ENCODE results near the gene STAU1. TPM values are rescaled to one million over a fixed set of nuclear protein-coding genes. Genes with fewer than 3 reads are reported as not detected.
"Not testable (repeated sequence)": the region's sequence is repeated elsewhere in the genome, so short reads cannot be mapped to it uniquely, and the experiment has no call there.

The STAU1 gene
- total RNA-seq, 1 donor from 2014 or later = 49.1 TPM

GRCh38 chr20:49210757-49211110 is 22.6 kb upstream of the STAU1 start:
- intact Hi-C loops (cut with DNase I) = no loop called here

DNA sequence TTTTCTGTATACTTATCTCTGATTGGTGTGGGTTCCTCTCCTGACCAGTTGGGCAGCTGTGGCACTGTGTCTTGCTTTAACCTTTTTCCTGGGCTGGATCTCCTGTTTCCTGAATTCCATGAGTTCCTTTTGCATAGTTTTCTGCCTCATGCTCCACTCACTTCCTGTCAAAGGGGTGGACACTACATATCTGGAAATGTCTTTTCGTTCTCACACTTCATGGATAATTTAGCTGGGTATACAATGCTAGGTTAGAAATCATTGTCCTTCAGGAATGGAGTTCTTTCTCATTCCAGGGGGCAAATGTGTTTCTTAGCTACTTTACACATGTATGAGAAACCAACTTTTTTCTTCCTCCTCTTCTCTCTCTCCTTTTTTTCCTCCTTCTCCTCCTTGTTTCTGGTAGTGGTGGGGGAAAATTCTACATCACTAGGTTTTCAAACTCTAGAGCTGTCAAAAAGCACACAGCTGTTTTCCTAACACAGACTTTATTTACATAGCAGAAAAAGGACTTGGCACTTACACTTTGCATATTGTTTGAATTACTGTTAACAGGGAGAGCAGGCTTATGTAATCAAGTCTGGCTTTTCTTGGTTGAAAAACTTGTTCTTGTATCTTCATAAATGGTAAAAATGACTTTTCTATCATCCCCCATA is 22.1 kb upstream of the STAU1 start:
- DNase-seq = no peak
- ATAC-seq (ENCODE audit: poor library complexity) = no peak
- intact Hi-C loops (cut with DNase I) = no loop called here

More at GRCh38 chr20:49210757-49211110, 22.6 kb upstream of the STAU1 start:
- no peak for ATAC-seq (ENCODE audit: poor library complexity)
- no peak for DNase-seq

DNA sequence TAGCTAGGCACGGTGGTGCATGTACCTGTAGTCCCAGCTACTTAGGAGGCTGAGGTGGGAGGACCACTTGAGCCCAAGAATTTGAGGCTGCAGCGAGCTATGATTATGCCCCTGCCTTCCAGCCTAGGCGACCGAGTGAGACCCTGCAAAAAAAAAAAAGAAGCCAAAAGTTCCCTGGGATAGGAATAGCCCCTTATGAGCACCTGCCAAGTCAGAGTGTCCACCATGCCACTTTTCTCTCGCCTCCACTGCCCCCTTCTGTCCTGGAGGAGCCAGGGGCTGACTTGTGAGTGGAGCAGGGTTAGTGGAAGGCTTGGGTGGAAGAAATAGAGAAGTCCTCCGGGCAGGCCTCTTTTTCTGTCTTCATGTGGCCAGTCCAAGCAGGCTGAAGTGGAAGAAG is 18.9 kb upstream of the STAU1 start:
- DNase-seq = no peak
- no peak for ATAC-seq (ENCODE audit: poor library complexity)
- intact Hi-C loops (cut with DNase I) = no loop called here

- DNase-seq = no peak
- intact Hi-C loops (cut with DNase I) = no loop called here
- no peak for ATAC-seq (ENCODE audit: poor library complexity)
Observed at GRCh38 chr20:49203746-49204145, 15.6 kb upstream of the STAU1 start.

GRCh38 chr20:49203011-49203410 is 14.9 kb upstream of the STAU1 start:
- no peak for DNase-seq
- no peak for ATAC-seq (ENCODE audit: poor library complexity)
- intact Hi-C loops (cut with DNase I) = no loop called here

GRCh38 chr20:49199729-49200293 is 11.7 kb upstream of the STAU1 start:
- no peak for ATAC-seq (ENCODE audit: poor library complexity)
- intact Hi-C loops (cut with DNase I) = no loop called here
- no peak for DNase-seq

DNA sequence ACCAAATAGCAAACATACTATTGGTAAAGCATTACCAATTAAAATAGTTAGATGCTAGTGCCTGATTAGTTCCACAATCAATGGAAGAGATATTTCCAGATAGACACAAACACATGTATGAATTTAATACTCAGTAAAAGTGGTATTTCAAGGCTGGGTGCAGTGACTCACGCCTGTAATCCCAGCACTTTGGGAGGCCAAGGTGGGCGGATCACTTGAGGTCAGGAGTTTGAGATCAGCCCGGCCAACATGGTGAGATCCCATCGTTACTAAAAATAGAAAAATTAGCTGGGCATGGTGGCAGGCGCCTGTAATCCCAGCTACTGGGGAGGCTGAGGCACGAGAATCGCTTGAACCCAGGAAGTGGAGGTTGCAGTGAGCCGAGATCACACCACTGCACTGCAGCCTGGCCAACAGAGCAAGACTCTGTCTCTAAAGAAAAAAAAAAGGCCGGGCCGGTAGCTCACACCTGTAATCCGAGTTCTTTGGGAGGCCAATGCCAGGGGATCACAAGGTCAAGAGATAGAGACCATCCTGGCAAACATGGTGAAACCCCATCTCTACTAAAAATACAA is 4.9 kb upstream of the STAU1 start:
- intact Hi-C loops (cut with DNase I); DNase-seq; ATAC-seq (ENCODE audit: poor library complexity): not testable (repeated sequence)

DNA sequence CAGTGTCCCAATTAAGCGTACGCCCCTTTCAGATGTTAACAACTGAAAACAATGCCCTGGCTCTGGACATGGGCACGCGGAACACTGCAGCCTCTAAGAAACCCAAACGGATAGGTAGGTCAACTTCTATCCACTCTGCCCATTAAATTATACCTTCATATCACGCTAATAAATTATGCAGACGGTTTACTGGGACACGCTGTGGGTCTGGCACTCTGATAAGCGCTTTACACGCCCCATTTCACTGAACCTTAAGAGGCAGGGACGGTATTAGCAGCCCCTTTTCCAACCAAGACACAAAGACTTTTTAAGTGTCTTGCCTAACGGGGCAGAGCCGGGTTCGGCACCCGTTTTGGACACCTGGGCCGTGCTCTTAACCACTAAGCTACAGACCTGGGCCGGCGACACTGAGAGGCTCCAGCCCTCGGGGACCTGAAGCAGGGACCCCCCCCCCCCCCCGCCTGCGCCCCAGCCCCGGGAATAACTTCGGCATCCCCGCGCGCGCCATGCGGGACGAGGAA is 744 bp downstream of the STAU1 start:
- ATAC-seq (ENCODE audit: poor library complexity) = peak; percentile 0
- peak; percentile 44 for DNase-seq
- intact Hi-C loops (cut with DNase I) = no loop called here

DNA sequence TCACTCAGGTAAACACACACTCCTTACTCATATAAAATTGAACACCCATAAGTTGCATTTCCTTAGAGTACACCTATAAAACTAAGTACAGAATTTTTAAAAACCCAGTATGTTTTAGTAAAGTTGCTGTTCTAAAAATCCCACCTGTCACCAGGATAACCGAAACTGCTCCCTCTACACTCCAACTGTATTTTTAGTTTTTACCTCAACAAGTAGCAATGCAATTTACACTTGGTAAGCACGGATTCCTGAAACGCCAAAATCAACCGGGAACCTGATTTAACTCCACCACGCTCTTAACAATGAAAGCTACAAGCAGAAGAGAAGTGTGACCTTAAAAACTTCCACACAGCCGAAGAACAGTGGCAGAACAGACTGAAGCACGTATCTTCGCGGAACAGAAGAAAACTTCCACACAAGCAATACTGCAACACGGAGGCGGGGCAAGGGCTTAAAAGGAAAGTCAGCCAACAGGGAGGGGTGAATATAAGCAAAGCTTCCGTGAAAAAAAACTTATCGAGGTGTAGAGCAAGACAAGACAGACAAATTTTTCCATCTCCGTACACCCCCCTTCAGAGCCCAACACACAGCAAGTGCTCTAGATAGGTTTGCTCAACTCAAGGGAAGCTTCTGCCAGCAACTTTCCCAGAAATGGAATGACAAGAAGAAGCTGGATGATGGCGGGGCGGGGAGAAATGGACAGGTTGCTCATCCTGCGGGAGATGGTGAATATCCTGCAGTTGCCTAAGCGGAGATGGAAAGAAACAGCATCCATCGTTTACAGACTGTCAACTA is 1.4 kb downstream of the STAU1 start:
- intact Hi-C loops (cut with DNase I) = no loop called here
- peak; percentile 9 for ATAC-seq (ENCODE audit: poor library complexity)
- peak; percentile 66 for DNase-seq

DNA sequence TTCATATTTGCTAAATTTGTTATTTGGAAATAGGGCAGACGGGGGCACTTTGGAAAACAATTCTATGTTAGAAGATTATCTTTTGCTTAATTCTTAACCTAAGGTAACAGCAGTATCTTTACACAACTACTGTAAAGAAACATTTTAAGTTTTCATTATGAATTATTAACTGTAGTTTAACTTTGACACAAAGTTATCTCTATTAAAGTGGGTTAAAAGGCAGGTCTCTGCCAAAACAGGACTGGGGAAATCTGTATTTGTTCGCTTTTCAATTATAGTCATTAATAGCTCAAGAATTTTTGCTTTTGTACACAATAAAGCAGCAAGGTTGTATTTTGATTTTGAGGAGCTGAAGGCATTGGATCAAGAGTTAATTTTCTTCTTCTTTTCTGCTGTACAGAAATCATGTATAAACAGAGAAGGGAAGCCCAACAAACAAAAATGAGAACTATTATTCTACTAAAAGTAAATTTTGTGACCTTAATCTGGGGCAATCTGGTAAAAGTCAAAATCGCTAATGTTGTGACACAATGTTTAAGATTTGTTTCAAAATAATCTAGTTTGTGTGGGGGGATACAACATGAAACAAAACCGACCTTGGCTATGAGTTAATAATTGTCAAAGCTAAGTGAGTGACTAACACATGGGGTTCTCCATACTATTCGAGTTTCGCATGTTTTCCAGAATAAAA is 2.9 kb downstream of the STAU1 start:
- intact Hi-C loops (cut with DNase I) = no loop called here
- no peak for DNase-seq
- ATAC-seq (ENCODE audit: poor library complexity) = no peak

DNA sequence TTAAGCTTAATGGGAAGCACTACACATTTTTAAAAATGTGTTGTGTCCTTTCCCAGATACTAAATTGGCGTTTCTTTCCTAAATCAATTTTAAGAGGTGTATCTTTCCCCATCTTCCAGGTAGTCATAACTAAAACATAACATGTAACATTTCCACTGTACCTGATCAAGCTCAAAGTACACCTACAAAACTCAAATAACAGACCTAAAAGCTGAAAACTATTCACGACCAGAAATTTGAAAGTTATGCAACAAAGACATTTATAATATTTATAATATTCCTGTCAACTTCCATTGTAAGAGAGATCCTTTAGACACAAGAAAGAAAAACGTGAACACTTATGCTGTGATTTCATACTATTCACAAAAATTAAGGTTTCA is 3.5 kb downstream of the STAU1 start:
- DNase-seq = no peak
- intact Hi-C loops (cut with DNase I) = no loop called here
- no peak for ATAC-seq (ENCODE audit: poor library complexity)

- ATAC-seq (ENCODE audit: poor library complexity); intact Hi-C loops (cut with DNase I); DNase-seq: not testable (repeated sequence)
Observed at GRCh38 chr20:49184084-49184501, 4.0 kb downstream of the STAU1 start.

GRCh38 chr20:49183444-49183843 is 4.7 kb downstream of the STAU1 start:
- DNase-seq = no peak
- intact Hi-C loops (cut with DNase I) = no loop called here

GRCh38 chr20:49181265-49181877 is 6.8 kb downstream of the STAU1 start:
- DNase-seq (no peak), ATAC-seq (ENCODE audit: poor library complexity) (no peak)
- intact Hi-C loops (cut with DNase I) = no loop called here

More at GRCh38 chr20:49183444-49183843, 4.7 kb downstream of the STAU1 start:
- no peak for ATAC-seq (ENCODE audit: poor library complexity)

DNA sequence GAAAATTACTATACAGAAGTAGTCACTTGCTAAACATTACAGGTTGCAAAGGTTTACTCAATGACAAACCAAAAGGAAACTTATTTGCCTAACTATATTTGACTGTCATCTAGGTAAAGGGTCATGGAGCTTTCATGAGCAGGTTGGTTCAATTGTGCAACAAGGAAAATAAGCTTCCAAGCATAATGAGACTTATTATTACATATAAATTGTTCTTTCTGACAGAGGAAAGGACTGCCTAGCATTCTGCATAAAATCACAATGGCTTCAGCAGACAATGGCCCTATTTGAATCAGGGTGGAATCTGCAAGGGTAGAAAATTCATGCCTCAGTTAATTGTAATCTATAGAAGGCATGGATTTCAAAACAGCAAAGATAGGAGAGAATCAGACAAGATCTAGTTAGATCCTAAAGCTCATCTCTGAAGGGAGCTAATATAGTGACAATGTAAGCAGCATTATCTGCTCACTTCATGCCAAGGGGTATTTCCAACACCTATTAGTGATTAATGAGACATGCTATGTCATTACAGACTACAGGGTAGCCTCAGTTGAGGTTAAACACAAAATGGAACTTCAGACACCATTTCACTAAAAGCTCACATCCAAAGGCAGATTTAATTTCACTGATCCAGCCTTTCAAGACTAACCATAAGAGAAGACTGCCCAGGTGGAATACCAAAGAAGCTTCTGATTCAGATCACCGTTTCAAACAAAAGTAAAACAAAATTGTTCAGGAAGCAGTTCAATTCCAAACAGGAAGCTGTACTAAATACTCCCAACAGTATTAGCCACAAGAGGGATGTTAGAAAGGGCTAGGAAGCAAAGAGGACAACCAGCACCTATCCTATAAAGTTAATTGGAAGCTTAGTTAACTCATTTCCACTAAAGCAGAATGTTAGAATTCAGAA is 8.5 kb downstream of the STAU1 start:
- intact Hi-C loops (cut with DNase I) = no loop called here
- no peak for DNase-seq
- ATAC-seq (ENCODE audit: poor library complexity) = peak; percentile 50

GRCh38 chr20:49174183-49174582 is 14.0 kb downstream of the STAU1 start:
- ATAC-seq (ENCODE audit: poor library complexity) (no peak), DNase-seq (no peak)
- intact Hi-C loops (cut with DNase I) = no loop called here

DNA sequence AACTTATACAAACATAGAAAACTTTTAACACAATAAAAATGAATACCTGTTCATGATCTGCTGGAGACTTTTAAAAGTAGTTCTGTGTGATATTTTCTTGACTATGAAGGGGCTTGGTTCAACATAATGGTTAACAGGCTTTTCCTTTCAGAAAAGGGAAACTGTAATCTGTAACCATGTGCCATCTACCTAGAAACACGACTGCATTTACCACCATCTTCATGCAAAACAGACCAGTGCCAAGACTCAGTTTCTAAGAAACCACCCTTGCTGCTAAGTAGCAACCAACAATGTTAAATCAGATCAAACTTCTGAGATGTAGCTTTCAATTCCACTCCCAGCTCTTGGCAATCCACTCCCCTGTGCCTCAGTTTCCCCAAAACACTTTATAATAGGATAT is 15.7 kb downstream of the STAU1 start:
- DNase-seq = no peak
- intact Hi-C loops (cut with DNase I) = no loop called here
- ATAC-seq (ENCODE audit: poor library complexity) = no peak

GRCh38 chr20:49171909-49172308 is 16.2 kb downstream of the STAU1 start:
- ATAC-seq (ENCODE audit: poor library complexity) = no peak
- DNase-seq = no peak
- intact Hi-C loops (cut with DNase I) = no loop called here
